22Rv1 (cell line): ENCODE data around the gene LPCAT2.

Source experiments
- H3K27ac ChIP-seq: fragments of 450-650 bp; 2 replicates; pipeline ENCODE4 v1.5.1; 2017
- ZFX ChIP-seq: fragments of 450-650 bp; IDR thresholded peaks from 2 replicates; pipeline ENCODE4 v1.6.1; 2017; ENCODE audit warnings: antibody characterized with exemption, borderline replicate concordance
- TF ChIP-seq, protein P1 (sequence below): fragments of 450-650 bp; IDR thresholded peaks from 2 replicates; pipeline ENCODE4 v1.5.1; 2017; ENCODE audit warnings: mild to moderate bottlenecking

Gene LPCAT2

DNA sequence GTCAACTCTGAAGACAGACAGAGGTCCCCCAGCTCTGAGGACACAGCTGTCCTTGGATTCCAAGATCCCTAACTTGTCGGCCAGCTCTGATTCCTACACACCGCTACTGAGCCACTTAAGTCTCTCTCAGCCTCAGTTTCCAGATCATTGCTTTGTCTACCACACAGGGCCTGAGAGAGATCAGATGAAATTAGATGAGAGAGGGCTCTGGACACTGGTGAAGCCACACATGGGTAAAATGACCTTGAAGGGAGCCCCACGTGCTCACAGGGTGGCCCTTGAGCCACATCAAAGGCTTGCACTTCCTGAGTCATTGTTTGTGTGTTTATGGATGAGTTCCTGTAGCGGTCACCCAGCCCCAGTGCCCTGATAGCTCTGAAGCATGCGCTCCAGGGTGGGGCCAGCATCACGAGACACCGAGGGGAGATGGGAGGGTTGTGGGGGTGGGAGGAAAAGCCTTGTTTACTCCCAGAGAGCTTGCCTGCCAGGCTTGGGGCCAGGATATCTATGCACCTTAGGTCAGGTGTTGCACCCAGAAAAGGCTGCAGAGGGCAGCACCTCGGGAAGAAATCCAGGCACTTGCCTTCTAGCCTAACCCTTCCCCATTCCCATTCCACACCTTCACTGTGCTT, 114.2 kb downstream of the LPCAT2 start:
- H3K27ac ChIP-seq = no peak overlapping the region
- TF ChIP-seq, protein P1, sequence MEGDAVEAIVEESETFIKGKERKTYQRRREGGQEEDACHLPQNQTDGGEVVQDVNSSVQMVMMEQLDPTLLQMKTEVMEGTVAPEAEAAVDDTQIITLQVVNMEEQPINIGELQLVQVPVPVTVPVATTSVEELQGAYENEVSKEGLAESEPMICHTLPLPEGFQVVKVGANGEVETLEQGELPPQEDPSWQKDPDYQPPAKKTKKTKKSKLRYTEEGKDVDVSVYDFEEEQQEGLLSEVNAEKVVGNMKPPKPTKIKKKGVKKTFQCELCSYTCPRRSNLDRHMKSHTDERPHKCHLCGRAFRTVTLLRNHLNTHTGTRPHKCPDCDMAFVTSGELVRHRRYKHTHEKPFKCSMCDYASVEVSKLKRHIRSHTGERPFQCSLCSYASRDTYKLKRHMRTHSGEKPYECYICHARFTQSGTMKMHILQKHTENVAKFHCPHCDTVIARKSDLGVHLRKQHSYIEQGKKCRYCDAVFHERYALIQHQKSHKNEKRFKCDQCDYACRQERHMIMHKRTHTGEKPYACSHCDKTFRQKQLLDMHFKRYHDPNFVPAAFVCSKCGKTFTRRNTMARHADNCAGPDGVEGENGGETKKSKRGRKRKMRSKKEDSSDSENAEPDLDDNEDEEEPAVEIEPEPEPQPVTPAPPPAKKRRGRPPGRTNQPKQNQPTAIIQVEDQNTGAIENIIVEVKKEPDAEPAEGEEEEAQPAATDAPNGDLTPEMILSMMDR = no peak; the same call in 1 of the 2 replicates
- no peak for TF ChIP-seq ZFX

DNA sequence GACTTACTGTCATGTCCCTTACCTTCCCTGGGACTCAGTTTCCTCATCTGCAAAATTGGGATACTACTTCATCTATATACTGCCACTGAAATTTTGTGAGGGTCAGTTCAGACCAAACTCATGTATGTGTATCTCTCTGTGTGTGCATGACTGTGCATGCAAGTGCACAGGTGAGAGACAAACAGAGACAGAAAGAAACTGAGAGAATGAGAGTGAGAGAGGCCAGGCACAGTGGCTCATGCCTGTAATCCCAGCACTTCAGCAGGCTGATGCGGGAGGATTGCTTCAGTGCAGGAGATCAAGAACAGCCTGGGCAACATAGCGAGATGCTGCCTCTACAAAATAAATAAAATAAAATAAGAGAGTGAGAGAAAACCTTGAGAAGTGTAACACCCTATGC, 114.8 kb downstream of the LPCAT2 start:
- TF ChIP-seq, protein P1 = no peak
- TF ChIP-seq ZFX = no peak
- no peak overlapping the region for H3K27ac ChIP-seq

DNA sequence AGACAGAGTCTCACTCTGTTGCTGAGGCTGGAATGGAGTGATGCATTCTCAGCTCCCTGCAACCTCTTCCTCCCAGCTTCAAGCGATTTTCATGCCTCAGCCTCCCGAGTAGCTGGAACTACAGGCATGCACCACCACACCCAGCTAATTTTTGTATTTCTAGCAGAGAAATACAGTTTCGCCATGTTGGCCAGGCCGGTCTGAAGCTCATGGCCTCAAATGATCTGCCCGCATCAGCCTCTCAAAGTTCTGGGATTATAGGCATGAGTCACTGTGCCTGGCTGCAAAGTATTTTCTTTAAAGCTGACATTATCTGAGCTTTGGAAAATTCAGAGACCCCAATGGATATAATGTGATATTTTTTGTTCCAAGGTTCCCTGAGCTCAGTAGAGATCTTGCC, 115.8 kb downstream of the LPCAT2 start:
- H3K27ac ChIP-seq = no peak overlapping the region

DNA sequence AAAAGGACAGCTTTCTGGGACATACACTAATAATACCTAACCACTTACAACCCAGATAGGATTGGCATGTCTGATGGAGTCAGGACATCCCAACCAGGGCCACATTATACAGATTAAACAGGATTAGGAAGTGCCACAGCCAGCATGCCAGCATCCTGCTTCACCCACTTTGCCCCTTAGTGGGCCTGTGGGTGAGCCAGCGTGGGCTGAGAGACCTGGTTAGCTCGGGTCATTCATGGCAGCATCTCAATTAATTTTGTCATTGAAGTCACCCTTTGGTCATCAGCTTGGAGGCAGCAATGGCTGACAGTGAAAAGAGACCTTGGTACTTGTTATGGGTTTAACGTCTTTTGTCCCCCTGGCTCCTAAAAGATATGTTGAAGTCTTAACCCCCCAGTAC, 117.0 kb downstream of the LPCAT2 start:
- no peak overlapping the region for H3K27ac ChIP-seq

More for the DNA sequence above, 115.8 kb downstream of the LPCAT2 start:
- TF ChIP-seq, protein P1 = no peak
- TF ChIP-seq ZFX = no peak

DNA sequence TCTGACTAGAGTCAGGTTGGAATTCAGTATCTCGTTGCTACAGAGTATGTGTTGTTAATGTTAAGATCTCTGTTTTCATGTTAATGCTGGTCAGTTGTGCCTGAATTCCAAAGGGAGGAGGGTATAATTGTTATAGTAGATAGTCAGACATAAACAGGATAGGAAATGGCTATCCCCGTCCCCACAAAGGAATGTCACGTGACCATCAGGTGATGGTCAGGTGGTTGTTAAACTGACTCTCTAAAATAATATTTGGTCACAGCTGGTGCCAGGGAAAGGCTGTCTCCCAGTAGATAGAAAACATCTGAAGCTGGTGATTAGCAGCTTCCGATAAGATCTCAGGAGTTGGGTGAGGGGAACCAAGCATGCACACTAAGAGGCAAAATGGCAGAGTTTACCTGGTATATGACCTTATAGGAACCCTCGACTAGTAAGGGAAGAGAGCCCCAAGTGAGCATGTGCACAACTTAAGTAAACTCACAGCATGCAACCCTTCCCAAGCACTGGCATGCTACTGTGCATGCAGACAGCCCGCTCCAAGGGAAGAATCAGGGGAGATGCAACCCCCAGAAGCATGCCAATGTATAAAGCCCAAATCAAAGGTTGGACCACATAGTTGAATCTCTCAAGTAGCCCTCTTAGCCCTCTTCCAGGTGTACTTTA, 119.6 kb downstream of the LPCAT2 start:
- TF ChIP-seq ZFX = no peak
- TF ChIP-seq, protein P1 = no peak
- H3K27ac ChIP-seq = no peak overlapping the region

More for the DNA sequence above, 117.0 kb downstream of the LPCAT2 start:
- TF ChIP-seq, protein P1 = no peak
- TF ChIP-seq ZFX = no peak

DNA sequence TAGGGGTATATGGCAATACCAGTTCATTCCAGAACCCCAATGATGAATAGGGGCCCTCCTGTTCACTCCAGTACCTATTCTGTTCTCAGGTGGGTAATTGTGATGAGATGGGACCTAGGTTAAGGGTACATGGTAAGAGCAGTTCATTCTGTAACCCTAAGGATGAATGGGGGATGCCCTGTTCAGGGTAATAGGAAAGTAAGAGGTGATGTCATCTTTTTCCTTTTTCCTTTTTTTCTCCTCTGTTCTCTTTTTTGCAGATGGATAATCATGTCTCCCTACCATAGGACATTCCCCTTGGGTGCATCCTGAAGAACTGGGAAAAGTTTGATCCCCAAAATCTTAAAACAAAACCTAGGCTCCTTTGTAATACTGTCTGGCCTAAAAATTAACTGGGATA, 121.9 kb downstream of the LPCAT2 start:
- no peak overlapping the region for H3K27ac ChIP-seq
- TF ChIP-seq, protein P1 = no peak
- no peak for TF ChIP-seq ZFX

DNA sequence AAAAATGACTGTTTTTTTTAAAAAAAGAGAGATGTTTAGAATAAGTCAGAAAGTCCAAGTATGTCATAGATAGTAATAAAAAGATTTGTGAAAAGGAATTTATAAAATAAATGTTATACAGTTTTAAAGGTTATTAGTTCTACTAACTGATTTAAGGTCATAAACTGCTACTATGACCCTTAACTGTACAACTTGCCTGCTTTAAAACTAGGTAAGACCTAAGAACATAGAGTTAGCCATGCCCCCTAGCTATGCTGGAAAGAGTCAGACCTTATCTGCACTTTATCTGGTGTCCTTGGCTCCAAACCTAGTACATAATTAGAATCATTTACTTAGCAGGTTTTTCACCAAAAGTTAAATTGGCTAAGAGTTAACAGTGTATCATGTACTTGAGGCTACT, 123.4 kb downstream of the LPCAT2 start:
- H3K27ac ChIP-seq = no peak overlapping the region
- TF ChIP-seq ZFX = no peak

DNA sequence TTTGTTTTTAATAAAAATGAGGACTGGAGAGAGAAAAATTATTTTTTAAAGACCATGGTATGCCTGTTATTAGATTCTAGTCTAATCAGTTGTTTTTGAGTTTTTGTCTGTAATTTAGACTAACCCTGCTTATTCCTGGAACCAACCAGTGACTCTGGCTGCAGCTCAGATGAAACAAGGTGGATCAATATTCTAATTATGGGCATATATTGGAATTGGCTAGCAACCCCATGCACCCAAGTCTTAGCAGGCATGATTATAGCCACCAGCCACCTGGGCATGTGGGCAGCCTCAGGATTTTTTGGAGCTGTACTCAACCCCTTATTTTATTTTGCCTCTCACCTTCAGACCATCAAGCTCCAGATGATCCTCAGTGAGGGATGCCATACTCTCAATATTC, 125.3 kb downstream of the LPCAT2 start:
- TF ChIP-seq ZFX = no peak
- TF ChIP-seq, protein P1 = no peak
- no peak overlapping the region for H3K27ac ChIP-seq
